Measurements from ENCODE around the gene RASGRP3. TPM values are rescaled to one million over a fixed set of nuclear protein-coding genes. Genes with fewer than 3 reads are reported as not detected.

The RASGRP3 gene
- total RNA-seq, 1 donor from 2014 or later: 202 TPM

DNA sequence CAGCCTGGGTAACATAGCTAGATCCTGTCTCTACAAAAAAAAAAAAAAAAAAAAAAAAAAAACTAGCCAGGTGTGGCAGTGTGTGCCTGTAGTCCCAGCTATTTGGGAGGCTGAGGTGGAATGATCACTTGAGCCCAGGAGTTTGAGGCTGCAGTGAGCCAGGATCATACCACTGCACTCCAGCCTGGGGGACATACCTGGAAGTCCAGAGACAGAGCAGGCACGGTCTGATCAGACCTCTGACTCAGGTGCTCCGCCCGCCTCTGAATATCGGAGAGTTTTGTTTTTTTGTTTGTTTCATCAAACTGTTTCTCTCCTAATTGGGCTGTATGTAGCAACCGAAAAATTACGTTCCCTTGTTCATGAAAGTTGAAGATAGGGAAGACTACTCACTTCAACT lies 49.2 kb downstream of the RASGRP3 start:
- no peak for DNase-seq

DNA sequence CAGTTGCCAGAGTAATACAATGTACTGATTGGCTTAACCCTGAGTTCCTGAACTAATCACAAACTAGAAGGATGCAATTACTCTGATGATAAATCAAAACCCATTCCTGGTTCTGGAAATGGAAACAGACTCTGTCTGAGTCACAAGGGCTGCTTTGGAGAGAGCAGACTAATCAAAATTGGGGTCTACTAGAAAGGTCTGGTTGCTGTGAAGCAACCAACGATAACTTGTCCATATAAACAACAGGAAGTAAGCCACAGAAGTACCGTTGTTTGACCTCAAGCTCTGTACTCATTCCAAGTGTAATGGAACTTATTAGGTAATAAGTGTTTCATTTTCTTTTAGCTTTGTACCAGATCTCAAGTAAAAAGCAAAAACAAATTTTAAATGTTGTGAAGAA lies 49.7 kb downstream of the RASGRP3 start:
- peak; percentile 42 for DNase-seq

DNA sequence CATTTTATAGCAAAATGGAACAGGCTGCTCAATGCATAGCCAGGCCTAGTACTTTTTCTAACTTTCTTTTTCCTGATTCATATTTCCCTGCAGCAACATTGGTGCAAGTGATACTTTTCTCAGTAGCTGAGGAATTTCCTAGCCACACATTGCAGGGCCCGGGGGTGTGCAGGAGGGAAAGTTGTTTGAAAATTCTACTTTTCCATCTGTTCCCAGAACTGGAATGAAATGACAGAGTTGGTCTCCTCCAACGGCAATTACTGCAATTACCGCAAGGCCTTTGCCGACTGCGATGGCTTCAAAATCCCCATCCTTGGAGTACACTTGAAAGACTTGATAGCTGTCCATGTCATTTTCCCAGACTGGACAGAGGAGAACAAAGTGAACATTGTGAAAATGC lies 50.5 kb downstream of the RASGRP3 start:
- no peak for DNase-seq

DNA sequence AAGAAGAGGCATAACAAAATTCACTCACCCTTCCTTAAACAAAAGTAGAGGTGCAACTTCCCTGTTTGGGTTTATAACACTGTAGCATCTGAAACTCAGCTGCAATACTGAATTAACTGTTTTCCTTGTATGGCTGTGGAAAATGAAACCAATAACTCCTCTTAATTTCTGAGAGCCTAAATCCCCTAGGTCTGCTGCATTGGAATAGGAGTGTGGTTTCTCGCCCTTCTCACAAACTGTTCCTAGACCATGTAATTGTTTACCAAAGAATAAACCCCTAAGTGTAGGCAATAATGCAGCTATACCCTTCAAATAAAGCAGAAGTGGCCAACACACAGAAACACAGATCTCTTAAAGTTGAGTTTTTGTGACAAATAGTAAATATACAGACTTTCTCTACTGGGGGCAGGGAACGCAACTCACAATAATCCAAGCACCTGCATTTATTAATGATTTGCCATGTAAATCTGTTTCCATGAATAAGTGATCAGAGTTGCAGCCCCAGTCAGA lies 52.0 kb downstream of the RASGRP3 start:
- no peak for DNase-seq

DNA sequence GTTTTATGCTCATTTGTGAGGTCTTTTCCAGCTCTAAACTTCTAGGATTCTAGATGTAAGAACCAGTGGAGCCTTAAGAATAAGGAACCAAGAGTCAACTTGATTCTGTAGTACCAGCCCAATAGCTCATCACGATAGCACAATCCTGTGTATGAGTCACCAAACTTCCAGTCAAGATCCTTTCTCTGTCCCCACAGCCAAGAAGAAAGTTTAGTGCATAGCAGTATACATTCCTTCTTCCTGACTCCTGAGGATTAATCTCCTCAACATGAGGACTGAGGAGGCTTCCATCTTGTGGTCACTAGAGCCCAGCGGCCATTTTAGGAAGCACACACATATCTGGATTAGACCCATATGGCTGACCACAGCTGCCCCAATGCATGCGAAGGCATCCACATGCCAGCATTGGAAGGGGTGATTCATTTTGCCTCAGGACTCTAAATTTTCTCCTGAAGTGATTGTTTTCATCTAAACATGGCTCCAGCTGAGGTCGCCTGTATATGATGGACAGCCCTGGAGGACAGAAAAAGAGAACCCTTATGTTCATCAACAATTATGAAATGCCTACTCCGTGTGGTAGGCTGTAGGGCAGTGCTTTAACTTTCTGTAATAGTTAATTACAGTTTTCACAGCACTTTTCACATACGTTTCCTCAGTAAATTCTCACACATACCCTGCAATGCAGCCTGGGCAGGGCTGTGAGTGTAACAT lies 53.5 kb downstream of the RASGRP3 start:
- peak; percentile 28 for DNase-seq

DNA sequence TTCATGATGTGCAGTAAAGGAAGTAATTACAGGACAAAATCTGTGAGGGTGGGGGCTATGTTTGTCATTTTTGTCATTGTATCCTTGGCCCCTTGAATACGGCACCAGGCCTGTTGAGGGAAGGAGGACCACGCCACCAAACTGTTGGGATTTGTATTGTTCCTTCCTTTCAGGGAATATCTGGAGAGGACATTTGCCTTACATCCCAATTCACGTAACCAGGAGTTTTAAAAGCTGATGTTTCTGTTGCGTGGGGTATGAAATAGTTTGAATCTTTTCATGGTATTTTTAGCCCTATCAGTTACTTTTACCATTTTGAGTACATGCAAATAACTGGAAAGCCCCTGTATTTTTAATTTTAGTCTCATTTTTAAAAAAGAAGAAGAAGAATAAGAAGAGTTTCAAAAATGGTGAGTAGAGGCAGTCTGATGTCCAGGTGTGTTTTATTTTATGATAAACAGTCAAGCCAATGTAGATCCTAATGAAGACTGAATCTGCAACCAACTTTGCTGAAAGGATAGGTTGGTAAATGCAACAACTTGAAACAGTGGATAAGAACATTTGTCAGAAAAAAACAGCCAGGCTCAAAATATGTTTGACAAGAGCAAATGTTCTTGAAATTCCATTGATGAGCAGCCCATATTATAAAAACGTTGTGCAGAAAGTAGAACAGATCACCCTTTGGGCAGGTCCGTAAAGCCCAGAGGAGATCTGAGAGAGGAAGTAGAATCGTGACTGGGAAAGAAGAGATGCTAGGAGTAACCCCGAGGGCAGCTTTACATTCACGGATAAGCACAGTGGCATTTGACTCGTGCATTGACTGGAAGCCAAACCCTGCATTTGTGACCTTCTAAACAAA lies 54.5 kb downstream of the RASGRP3 start:
- no peak for DNase-seq

DNA sequence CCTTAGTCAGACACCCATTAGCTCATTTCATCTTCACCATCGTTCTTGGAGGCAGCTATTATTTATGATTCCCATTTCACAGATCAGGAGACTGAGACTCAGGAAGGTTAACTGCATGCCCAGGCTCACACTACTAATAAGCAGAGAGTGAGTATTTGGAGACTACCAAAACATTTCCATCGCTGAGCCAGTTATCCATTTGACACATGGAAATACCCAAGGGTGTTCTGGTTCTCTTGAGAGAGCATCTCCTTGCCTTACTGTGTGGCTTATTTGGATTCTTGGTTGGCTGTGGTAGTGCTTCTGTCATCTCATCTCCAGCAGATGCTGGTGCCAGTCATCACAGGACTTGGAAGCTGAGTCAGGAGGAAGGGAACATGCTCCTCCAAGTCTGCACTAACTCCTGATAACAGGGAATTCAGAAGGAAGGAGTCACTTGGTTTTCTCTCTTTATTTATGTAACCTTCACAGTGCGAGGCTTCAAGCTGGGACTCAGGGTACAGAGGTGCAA lies 55.2 kb downstream of the RASGRP3 start:
- DNase-seq: no peak

DNA sequence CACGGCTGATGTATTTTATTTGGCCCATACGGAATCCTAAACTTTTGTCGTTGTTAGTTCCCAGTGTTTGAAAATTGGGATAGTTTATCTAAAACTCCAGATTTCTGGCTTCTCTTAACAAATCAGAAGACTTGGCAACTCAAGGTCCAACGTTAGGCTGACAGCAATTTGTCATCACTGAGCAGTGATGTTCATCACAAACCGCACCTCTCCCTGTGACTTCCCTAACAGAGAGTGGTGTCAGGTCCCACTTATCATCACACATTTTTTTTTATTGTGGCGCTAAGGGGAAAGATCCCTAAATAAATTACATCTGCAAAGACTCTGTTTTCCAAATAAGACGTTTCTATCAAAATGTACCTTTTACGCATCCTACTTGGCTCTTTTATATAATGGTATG lies 55.7 kb downstream of the RASGRP3 start:
- no peak for DNase-seq

DNA sequence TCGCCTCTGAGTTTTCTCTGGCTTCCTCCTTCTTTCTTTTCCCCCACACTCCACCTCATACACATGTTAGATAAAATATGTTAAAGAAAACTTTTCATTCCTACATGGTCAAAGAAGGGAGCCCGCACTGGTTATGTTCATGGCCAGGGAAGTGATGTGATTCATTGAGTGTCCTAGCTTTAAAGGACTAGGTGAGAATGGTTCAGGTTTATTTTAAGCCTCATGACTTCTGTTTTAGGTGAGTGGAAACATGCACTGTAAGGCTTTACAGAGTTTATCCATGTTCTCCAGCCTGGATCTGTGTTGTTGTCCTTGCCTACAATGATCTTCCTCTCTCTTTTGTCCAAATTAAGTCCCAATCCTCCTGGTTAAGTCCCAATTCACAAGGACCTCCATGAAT lies 56.5 kb downstream of the RASGRP3 start:
- DNase-seq: no peak

DNA sequence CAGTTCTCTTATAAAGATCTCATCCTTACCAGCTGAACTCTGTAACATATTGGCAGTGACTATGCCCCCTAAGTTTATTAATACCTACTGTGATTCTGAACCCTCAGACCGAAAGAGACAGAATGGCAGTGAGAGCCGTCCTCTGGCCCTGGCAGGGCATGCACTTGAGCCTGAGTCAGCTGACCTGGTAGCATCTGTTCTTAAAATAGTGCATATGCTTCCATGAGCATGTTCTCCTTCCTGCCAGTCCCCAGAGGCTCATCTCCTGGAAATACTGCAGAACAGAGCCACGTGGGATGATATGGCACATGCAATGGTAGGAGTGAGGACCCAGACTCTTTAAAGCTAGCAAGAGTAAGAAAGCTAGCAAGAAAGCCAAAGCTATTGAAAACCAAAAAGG lies 59.0 kb downstream of the RASGRP3 start:
- DNase-seq: no peak

DNA sequence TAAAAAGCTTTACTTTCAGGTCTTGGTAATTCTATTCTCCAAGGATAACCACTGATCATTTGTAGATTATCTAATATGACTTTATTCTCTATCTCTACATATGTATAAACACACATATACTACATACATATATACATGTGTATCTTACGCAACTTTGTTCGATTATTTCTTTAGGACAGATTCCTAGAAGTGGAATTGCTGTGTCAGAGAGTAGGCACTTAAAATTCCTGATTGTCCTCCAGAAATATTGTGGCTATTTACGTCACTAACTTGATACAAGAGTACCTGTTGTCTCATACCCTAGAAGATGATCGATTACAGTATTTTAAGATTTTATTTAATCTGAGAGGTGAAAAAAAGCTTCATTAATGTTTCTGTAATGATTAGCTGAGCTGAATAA lies 64.8 kb downstream of the RASGRP3 start:
- no peak for DNase-seq

DNA sequence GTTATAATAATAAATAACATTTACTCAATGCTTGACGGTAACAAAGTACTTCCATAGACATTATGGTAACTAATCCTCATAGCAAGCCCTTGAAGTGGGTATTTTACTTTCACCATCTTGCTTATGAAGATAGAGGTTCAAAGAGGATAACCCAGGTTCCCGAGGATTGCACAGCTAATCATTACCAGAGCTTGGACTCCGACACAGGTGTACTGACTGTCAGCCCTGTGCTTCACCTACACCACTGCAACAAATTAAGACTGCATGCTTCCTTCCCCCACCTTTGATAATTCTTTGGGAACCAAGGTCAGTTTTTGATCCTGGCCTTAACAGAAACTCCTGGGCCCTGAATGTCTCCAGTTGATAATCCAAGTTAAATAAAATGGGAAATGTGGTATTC lies 73.8 kb downstream of the RASGRP3 start:
- no peak for DNase-seq

DNA sequence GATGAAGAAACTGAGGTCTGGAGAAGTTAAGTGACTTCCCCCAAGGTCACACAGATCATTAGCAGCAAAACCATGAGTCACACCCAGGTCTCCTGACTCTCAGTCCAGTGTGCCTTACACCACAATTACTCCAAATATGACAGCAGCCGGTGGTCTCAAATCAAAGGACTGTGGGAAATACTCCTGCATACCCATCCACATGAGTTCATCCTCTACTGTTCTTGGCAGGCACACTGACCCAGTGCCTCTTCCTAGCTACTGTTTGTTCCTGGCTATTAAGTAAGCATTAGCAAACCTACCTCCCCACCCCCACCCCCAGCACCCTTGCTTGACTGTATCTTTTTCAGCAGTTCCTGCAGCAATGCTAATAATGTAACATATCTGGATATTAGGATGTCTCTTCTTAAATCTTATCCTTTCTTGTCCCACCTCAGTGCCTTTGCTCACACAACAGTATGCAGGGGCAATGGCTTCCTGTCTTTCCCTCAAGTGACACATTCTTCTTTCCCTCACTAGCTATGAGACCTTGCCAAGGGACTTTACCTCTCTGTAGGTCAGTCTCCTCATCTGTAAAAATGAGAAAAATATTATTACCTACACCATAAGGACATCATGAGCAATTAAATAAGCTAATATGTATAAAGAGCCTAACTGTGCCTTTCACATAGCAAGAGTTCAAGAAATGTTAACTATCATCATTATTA lies 76.5 kb downstream of the RASGRP3 start:
- peak; percentile 43 for DNase-seq

DNA sequence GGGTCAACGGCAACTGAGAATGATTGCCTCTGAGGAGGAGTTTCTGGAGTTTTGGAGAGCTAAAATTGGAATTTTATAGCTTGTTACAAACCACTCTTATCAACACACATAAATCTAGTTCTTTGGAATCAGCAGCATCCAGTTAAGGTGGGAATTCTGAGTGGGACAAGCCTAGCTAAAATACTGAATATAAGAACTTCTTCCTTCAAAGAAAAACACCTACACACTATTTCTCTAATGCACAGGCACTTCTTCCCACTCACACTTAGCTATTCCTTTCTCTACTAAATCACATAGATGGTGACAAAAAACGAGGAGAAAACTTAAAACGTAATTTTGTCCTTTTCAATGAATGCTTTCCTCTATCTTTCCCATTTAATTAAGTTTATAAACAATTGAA lies 79.2 kb downstream of the RASGRP3 start:
- no peak for DNase-seq

DNA sequence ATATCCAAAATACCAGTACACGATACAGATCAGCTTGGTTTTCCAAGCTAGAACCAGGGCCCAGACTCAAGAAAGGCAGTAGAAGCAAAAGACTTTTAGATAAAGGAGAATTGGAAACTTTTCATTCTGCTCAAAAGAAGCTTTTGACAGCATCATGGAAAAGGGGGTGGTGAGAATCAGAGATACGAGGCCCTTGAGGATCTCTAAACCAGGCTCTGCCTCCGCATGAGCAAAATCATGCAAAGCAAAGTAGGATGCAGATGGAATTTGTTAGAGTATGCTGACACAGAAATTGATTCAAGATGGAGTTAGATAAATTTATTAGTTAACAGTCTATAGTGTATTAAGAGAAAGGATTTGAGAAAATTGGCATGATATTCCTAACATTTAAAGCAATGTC lies 82.9 kb downstream of the RASGRP3 start:
- no peak for DNase-seq

DNA sequence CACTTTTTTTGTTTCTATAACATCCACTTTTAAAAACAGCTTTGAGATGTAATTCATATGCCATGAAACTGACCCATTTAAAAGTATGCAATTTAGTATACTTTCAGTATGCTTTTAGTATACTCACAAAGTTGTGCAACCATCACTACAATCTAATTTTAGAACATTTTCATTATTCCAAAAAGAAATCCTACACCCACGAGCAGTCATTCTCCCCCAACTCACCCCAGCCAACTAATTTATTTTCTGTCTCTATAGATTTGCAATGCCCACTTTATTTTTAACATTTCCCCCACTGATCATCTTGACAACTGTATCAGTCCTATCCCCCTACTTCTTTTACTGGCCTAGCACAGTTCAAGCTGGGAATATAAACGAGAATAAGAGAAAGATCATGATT lies 83.6 kb downstream of the RASGRP3 start:
- DNase-seq: no peak

DNA sequence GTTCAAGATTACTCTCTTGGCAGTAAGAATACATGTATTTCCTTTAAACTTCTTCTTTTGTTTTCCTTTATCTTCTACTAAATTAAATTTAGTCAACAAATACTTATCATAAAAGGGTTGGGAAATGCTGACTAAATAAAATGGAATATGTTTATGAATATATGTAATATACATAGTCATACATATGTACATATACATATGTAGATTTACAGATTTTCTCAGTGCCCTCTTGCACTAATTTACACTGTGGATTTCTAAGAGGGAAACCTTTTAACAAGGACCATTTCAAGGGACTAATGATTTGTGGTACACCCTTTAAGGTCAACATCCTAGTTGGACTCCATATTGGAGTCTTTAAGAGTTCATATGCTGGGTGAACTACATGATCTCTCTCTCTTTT lies 85.4 kb downstream of the RASGRP3 start:
- DNase-seq: no peak

DNA sequence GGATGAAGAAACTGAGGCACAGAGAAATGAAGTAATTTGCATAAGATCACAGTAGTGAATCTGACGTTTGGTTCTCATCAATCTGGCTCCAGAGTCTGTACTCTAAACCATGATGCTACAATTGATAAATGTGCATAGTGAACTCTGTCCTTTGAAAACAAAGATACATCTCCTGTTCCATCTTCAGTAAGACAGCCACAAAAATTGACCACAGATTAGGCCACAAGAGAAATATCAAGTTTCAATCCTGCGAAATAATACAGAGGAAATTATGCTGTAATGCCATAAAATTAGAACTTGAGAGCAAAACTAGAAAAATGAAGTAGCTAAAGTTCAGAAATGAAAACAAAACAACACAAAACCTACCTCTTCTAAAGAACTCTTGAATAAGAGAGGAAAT lies 94.2 kb downstream of the RASGRP3 start:
- DNase-seq: no peak

DNA sequence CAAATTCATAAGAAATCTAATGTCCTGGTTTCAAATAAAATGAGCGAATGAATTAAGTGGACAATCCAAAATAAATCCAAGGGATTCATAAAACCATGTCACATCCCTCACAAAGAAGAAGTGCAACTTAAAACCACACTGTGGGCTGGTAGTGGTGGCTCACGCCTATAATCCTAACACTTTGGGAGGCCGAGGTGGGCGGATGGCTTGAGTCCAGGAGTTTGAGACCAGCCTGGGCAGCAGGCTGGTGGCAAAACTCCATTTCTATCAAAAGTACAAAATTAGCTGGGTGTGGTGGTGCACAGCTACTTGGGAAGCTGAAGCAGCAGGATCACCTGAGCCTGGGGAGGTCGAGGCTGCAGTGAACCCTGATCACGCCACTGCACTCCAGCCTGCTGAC lies 97.2 kb downstream of the RASGRP3 start:
- no peak for DNase-seq

DNA sequence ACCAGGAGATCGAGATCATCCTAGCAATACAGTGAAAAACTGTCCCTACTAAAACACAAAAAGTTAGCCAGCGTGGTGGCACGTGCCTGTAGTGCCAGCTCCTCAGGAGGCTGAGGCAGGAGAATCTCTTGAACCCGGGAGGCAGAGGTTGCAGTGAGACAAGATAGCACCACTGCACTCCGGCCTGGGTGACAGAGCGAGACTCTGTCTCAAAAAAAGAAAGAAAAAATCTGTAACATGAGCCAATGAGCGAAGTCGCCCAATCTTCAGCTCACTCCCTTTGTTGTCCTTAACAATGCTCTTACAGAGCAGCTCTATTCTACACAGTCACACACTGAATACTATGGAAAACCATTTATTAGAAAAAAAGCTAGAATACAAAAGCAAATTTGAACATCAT lies 100.6 kb downstream of the RASGRP3 start:
- no peak for DNase-seq

DNA sequence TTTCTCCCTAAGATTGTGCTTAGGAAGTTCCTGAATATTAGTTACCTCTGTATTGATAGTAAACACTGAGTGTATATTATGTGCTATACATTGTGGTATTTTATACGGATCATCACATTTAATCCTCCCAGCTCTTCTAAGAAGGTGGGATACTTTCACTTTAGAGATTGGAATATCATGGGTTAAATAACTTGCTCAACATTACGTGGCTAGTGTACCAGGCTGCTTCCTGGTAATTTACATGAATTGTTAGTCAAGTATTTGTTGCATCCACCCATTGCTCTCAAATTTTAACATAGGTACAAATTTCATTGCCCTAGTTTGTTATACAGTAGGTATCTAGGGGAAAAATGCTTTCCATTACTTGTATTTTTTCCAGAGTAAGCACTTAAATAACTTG lies 101.2 kb downstream of the RASGRP3 start:
- peak; percentile 10 for DNase-seq

DNA sequence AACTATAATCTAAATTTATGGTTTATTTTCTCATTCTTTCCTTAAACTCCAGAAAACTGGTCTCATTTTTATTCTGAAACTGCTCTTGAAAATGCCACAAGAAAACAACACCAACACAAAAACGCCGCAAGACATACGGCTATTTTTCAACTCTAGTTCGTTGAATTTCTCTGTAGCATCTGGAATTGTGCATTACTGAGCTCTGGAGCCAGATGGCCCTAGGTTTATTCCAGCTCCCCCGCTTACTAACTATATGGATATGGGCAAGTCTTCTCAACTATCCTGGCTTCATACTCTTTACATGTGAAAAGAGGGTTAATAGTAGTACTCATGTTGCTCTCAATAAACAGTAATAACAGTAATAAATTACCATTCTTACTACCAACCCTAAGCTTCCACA lies 102.8 kb downstream of the RASGRP3 start:
- no peak for DNase-seq

DNA sequence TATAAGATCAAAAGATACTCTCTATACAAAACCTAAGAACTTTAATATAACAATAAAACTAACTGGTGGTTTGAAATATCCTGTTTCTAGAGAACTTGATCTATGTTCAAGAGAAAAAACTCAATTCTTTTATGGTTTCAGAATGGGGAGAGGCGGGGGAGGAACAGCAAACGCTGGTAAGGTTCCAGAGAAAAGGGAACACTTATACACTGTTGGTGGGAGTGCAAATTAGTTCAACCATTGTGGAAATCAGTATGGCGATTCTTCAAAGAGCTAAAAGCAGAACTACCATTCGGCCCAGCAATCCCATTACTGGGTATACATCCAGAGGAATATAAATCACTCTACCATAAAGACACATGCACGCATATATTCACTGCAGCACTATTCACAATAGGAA lies 105.4 kb downstream of the RASGRP3 start:
- DNase-seq: no peak

Data from dermis blood vessel endothelial cell (primary cell).